ENCODE data around the gene UTRN. TPM values are rescaled to one million over a fixed set of nuclear protein-coding genes. Genes with fewer than 3 reads are reported as not detected.
A peak's percentile ranks its signal among the peaks of the same experiment; 100 is the strongest.

UTRN gene
- total RNA-seq, 2 donors from 2014 or later, result 51.2 to 55.1 TPM

- no peaks in the 10 kb centered on the region for H3K27me3 Mint-ChIP-seq
- no peak overlapping the region for H3K27ac Mint-ChIP-seq
- ATAC-seq (replicated peaks), result no peak
- no peaks in the 10 kb centered on the region for H3K9me3 Mint-ChIP-seq
- H3K4me1 Mint-ChIP-seq, result no peaks in the 10 kb centered on the region
- no peak overlapping the region for H3K4me3 Mint-ChIP-seq
- no peaks in the 10 kb centered on the region for H3K36me3 Mint-ChIP-seq (ENCODE audit: low read depth)
These were observed 19.0 kb upstream of the UTRN start for GRCh38 chr6:144266091-144266649.

- no peak overlapping the region for H3K27ac Mint-ChIP-seq
- no peaks in the 10 kb centered on the region for H3K4me1 Mint-ChIP-seq
- no peaks in the 10 kb centered on the region for H3K9me3 Mint-ChIP-seq
- H3K4me3 Mint-ChIP-seq, result no peak overlapping the region
- H3K27me3 Mint-ChIP-seq, result no peaks in the 10 kb centered on the region
- no peaks in the 10 kb centered on the region for H3K36me3 Mint-ChIP-seq (ENCODE audit: low read depth)
- no peak for ATAC-seq (replicated peaks)
These were observed 16.3 kb upstream of the UTRN start for GRCh38 chr6:144268794-144269349.

- Mint-ChIP-seq H3K4me1 (no peaks in the 10 kb centered on the region), H3K27ac (no peak overlapping the region), H3K27me3 (peaks cover 3% of the 10 kb centered on the region), H3K9me3 (no peaks in the 10 kb centered on the region), H3K36me3 (ENCODE audit: low read depth) (no peaks in the 10 kb centered on the region), H3K4me3 (no peak overlapping the region)
- ATAC-seq (replicated peaks), result no peak
These were observed 8.0 kb upstream of the UTRN start for GRCh38 chr6:144277174-144277573.

DNA sequence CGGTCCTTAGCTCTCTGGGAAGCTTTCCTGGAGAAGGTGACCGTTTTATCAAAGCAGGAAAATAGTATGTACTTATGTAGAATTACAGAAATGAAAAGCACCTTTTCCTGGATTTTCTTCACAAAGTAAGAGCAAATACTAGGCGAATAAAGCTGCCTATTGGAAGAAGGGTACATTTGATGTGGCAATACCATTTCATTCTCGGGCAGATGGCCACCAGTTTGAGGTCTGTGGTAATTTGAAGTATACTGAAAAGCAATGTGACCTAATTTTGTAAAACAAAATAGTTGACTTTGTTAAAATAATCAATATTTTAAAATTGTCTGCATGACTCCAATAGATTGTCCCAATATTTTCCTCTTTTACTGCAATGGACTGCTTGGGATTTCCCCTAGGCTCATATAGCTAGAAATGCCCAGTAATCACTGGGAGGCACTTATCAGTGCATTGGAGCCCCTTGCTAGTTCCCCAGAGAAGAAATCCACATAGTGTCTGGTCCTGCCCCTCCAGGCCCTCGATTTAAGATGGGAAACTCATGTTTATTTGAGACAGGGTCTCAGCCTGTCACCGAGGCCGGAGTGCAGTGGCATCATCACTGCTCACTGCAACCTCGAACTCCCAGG lies 7.4 kb upstream of the UTRN start:
- Mint-ChIP-seq H3K27ac (no peak overlapping the region), H3K4me3 (no peak overlapping the region), H3K36me3 (ENCODE audit: low read depth) (no peaks in the 10 kb centered on the region), H3K4me1 (no peaks in the 10 kb centered on the region), H3K9me3 (no peaks in the 10 kb centered on the region), H3K27me3 (peaks cover 3% of the 10 kb centered on the region)
- no peak for ATAC-seq (replicated peaks)

- no peaks in the 10 kb centered on the region for H3K9me3 Mint-ChIP-seq
- H3K27me3 Mint-ChIP-seq, result peaks cover 3% of the 10 kb centered on the region
- H3K4me3 Mint-ChIP-seq, result no peak overlapping the region
- no peak for ATAC-seq (replicated peaks)
- no peaks in the 10 kb centered on the region for H3K4me1 Mint-ChIP-seq
- no peak overlapping the region for H3K27ac Mint-ChIP-seq
- no peaks in the 10 kb centered on the region for H3K36me3 Mint-ChIP-seq (ENCODE audit: low read depth)
These were observed 6.3 kb upstream of the UTRN start for GRCh38 chr6:144278659-144279314.

DNA sequence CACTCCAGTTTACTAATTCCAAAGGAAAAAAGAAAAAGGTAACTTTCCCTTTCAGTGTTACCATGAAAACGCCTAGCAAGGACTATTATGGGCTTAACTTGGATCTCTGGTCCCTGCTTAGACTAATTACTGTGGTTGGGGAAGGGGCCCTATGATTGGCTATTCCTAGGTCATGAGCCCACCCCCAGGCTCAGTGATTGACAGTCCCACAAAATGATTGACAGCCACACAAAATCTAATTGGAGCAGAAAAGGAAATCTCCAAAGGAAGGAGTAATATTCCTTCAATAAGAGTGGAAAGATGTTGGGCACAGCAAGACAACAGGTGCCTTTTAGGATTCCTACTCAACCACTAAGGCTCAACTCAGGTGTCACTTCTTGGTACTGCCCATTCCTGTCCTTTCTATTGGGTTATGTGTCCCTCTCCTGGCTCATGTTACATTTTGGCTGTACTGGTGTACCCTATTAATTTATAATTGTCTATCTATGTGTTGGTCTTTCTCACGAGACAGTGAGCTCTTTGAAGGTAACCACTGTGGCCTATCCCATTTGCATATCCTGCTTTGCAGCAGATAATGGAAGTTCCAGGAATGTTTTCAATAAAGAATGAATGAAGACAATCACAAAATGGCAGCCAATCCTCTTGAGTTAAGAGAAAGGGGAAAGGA lies 5.5 kb upstream of the UTRN start:
- no peak overlapping the region for H3K4me3 Mint-ChIP-seq
- H3K9me3 Mint-ChIP-seq, result no peaks in the 10 kb centered on the region
- no peak for ATAC-seq (replicated peaks)
- H3K27ac Mint-ChIP-seq, result no peak overlapping the region
- no peaks in the 10 kb centered on the region for H3K36me3 Mint-ChIP-seq (ENCODE audit: low read depth)
- peaks cover 3% of the 10 kb centered on the region for H3K27me3 Mint-ChIP-seq
- H3K4me1 Mint-ChIP-seq, result peaks cover 5% of the 10 kb centered on the region

DNA sequence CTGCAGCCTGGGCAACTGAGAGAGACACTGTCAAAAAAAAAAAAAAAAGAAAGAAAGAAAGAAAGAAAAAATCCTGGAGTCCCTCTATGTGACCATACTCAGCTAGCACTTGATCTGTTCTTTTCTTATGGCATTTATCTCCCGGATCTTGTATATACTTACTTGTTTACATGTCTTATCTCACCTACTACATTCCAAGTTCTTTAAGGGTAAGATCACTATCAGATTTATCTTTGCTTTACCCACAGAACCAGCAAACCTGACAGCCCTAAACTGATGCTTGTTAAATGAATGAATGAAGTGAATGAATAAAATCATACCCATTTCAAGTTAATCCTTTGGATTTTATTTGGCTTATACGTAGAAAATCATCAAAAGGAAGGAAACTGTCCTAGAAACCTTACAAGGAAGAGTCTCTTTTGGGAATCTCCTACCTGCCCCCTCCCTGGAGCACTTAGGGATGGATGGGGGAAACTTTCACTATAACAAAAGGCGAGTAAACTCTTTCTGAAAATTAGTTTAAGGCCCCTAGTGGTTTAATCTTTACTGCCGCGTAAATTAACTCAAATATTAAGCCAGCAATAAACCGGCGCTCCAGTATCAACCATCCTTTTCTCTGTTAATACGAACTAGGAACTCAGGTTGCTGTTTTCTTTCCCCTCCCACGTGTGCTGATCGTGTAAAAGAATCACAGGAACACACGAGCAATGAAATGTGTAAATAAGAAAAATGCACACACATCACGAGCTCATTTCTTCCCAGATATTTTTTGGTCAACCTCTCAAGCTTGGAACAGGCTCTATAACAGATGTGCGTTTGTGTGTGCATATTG lies 1.3 kb upstream of the UTRN start:
- ATAC-seq (replicated peaks), result no peak
- H3K27ac Mint-ChIP-seq, result peak overlapping the region; percentile 56

DNA sequence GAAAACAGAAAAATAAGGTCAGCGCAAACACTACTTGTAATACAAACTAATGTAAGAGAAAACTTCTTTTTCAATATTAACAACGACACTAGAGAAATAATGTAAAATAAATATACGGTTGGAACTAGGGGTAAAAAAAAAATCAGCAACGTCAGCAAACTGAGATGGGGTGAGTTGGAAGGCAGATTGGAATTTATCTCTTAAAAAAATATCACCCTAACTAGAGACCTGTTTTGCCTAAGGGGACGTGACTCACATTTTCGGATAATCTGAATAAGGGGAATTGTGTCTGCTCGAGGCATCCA lies 705 bp upstream of the UTRN start:
- Mint-ChIP-seq H3K36me3 (ENCODE audit: low read depth) (no peaks in the 10 kb centered on the region), H3K27ac (peak overlapping the region; percentile 56), H3K9me3 (no peaks in the 10 kb centered on the region), H3K27me3 (peaks cover 3% of the 10 kb centered on the region), H3K4me3 (peak overlapping the region; percentile 84), H3K4me1 (peaks cover 8% of the 10 kb centered on the region)
- ATAC-seq (replicated peaks), result no peak

More for the DNA sequence above, 1.3 kb upstream of the UTRN start:
- Mint-ChIP-seq H3K36me3 (ENCODE audit: low read depth) (no peaks in the 10 kb centered on the region), H3K9me3 (no peaks in the 10 kb centered on the region), H3K4me1 (peaks cover 8% of the 10 kb centered on the region), H3K27me3 (peaks cover 3% of the 10 kb centered on the region), H3K4me3 (peak overlapping the region; percentile 84)

- ATAC-seq (replicated peaks), result peak; percentile 38
These were observed 338 bp downstream of the UTRN start for GRCh38 chr6:144285548-144285797.

DNA sequence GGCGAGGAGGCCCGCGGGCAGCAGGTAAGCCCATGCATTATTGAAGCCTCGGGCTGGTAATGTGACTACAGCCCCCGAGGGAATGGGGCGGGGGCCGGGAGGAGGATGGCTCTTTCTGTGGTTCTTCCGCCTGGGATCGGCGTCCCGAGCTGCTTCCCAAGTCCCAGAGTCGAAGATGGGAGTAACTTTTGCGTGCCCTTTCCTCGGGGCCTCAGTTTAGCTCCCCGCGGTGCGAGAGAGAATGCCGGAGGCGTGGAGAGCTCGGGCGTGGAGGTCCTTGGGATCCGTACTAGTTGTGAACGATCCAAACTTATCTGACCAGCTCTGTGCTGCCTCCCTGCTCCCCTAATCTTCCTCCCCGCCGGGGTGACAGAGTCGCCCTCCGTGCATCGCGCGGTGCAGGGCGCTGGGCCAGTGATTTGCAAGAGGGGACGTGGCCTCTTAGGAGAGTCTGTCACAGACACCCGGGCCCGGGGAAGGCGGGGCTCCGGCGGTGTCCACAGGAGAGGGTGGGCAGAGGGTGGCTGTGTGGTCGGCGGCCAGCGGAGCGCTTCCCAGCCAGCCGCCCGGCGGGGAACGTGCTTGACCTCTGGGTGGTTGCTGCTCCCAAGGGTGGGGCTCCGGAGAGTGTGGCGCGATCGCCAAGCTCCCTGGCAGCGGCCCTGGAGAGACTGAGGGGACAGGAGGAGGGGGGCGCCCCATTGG lies 815 bp downstream of the UTRN start:
- no peaks in the 10 kb centered on the region for H3K36me3 Mint-ChIP-seq (ENCODE audit: low read depth)
- H3K4me3 Mint-ChIP-seq, result peak overlapping the region; percentile 84

More at GRCh38 chr6:144285548-144285797, 338 bp downstream of the UTRN start:
- Mint-ChIP-seq H3K36me3 (ENCODE audit: low read depth) (no peaks in the 10 kb centered on the region), H3K9me3 (no peaks in the 10 kb centered on the region), H3K27me3 (peaks cover 3% of the 10 kb centered on the region), H3K4me3 (peak overlapping the region; percentile 84), H3K27ac (peak overlapping the region; percentile 83), H3K4me1 (peaks cover 8% of the 10 kb centered on the region)

DNA sequence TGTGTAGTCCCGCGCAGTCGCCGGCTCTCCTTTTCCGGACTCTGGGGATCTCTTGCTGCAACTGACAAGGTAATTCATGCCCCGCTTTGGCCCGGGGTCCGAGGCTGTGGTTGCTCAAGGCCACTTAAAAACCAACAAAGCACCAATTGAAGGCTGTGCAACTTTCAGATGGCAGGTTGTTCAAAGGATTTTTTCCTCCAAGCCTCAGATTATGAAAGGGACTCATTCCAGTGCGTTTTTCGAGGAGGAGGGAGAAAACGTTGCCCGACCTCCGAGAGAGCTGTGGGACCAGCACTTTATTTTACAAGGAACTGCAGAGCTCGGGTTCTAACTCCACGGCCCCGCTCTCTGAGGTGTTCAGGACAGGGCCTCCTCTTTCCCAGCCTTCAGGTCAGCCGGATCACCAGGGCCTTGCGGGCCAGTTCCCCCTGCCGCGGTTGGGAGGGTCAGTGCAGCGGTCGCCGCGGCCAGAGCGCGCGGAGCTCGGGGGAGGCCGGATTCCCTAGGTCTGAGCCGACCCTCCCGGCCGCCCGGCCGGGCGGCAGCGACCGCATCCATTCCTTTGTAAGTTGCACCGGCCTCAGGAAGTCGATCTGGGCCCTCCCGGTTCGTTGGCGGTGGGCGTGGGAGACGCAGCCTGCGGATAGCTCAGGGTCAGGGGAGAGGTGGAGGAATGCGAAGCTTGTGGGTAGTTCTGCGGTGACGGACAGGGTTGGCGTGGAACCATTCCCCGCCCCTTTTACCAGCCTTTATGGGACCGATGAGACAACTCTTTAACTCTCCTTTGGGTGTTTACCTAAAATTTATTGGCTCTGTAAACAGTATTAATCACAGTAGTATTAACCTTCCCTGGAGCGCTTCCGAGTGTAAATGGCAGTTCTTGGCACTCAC lies 1.6 kb downstream of the UTRN start:
- H3K27ac Mint-ChIP-seq, result no peak overlapping the region
- H3K27me3 Mint-ChIP-seq, result no peaks in the 10 kb centered on the region

More for the DNA sequence above, 815 bp downstream of the UTRN start:
- peaks cover 2% of the 10 kb centered on the region for H3K27me3 Mint-ChIP-seq
- peaks cover under 1% of the 10 kb centered on the region for H3K9me3 Mint-ChIP-seq
- peak overlapping the region; percentile 83 for H3K27ac Mint-ChIP-seq
- H3K4me1 Mint-ChIP-seq, result peaks cover 8% of the 10 kb centered on the region
- ATAC-seq (replicated peaks), result peak; percentile 53

GRCh38 chr6:144289006-144289405 lies 3.9 kb downstream of the UTRN start:
- H3K27me3 Mint-ChIP-seq, result no peaks in the 10 kb centered on the region
- H3K36me3 Mint-ChIP-seq (ENCODE audit: low read depth), result no peaks in the 10 kb centered on the region
- peaks cover 8% of the 10 kb centered on the region for H3K4me1 Mint-ChIP-seq
- ATAC-seq (replicated peaks), result no peak
- H3K27ac Mint-ChIP-seq, result no peak overlapping the region
- H3K4me3 Mint-ChIP-seq, result no peak overlapping the region
- peaks cover 5% of the 10 kb centered on the region for H3K9me3 Mint-ChIP-seq

More for the DNA sequence above, 1.6 kb downstream of the UTRN start:
- Mint-ChIP-seq H3K9me3 (peaks cover 5% of the 10 kb centered on the region), H3K4me1 (peaks cover 8% of the 10 kb centered on the region), H3K36me3 (ENCODE audit: low read depth) (no peaks in the 10 kb centered on the region), H3K4me3 (peak overlapping the region; percentile 84)
- ATAC-seq (replicated peaks), result no peak

GRCh38 chr6:144292372-144292771 lies 7.2 kb downstream of the UTRN start:
- H3K4me3 Mint-ChIP-seq, result no peak overlapping the region
- no peaks in the 10 kb centered on the region for H3K4me1 Mint-ChIP-seq
- no peak for ATAC-seq (replicated peaks)
- peaks cover 5% of the 10 kb centered on the region for H3K9me3 Mint-ChIP-seq
- H3K36me3 Mint-ChIP-seq (ENCODE audit: low read depth), result no peaks in the 10 kb centered on the region
- H3K27me3 Mint-ChIP-seq, result no peaks in the 10 kb centered on the region
- H3K27ac Mint-ChIP-seq, result no peak overlapping the region
